Fibroblast of villous mesenchyme (primary cell): ENCODE data around the gene FZD8. TPM values are rescaled to one million over a fixed set of nuclear protein-coding genes. Genes with fewer than 3 reads are reported as not detected.
"Not testable (repeated sequence)": the region's sequence is repeated elsewhere in the genome, so short reads cannot be mapped to it uniquely, and the experiment has no call there.

ENCODE experiments used
- DNase-seq: peaks from one replicate; pipeline ENCODE4 v3.0.0-alpha.2; 2010; ENCODE audit warnings: low read depth
- H3K4me3 ChIP-seq: 2 replicates; pipeline ENCODE4 v1.5.1; 2011; ENCODE audit warnings: low read depth, mild to moderate bottlenecking, low read length
- CTCF ChIP-seq: IDR thresholded peaks from 2 replicates; pipeline ENCODE4 v1.5.1; 2012; ENCODE audit warnings: low read depth, mild to moderate bottlenecking, low read length; ENCODE audit not compliant: insufficient read depth
- total RNA-seq: library from RNA; depleted of rRNA; stranded (reverse); fragments of >200 nt; gene quantifications from 2 replicates; pipeline ENCODE4 v1.2.3, GENCODE V29; 2012

Gene FZD8, protein sequence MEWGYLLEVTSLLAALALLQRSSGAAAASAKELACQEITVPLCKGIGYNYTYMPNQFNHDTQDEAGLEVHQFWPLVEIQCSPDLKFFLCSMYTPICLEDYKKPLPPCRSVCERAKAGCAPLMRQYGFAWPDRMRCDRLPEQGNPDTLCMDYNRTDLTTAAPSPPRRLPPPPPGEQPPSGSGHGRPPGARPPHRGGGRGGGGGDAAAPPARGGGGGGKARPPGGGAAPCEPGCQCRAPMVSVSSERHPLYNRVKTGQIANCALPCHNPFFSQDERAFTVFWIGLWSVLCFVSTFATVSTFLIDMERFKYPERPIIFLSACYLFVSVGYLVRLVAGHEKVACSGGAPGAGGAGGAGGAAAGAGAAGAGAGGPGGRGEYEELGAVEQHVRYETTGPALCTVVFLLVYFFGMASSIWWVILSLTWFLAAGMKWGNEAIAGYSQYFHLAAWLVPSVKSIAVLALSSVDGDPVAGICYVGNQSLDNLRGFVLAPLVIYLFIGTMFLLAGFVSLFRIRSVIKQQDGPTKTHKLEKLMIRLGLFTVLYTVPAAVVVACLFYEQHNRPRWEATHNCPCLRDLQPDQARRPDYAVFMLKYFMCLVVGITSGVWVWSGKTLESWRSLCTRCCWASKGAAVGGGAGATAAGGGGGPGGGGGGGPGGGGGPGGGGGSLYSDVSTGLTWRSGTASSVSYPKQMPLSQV
- 8.7 and 11.2 TPM in 2 replicates for total RNA-seq

- TF ChIP-seq CTCF: no peak
- peak; percentile 93 for DNase-seq
- peak within 1 kb of the TSS; percentile 73 for H3K4me3 ChIP-seq
Observed at GRCh38 chr10:35642035-35642792, at the start of gene FZD8. Gene FZD8 (minus strand): TSS chr10:35642296. CDS start chr10:35641429, 867 bp downstream.

DNA sequence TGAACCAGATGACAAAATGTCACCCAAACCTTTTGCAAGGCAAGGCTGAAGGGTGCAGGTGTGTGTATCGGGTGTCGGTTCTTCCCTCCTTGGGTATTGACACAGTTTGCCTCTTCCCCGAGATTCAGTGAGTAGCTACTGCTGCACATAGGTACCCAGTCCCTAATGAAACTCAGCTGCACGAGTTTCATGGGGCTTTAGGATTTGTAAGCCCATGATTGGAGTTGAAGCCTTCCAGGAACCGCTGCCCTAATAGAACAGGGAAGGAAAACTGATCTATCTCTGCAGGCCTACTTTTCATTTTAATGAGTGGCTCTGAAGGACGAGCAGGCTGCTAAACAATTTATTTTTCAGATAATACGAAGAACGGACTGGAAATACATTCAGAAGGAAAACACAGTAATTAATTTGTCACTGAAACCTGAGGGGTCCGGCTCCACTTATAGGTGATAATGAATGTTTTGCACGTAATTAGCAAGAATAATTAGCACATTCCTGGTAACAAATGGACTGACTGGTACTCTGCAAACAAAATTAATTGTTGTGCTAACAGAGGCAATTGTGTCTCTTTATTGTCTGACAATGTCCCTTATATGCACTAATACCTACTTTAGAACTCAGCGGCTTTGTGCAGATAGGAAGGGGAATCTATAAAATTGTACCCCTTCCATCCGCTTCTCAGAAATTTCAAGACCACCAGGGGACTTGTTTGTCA, 49.6 kb upstream of the FZD8 start:
- no peak for DNase-seq
- H3K4me3 ChIP-seq: no peak overlapping the region
- no peak for TF ChIP-seq CTCF

GRCh38 chr10:35690534-35690933, 48.4 kb upstream of the FZD8 start:
- TF ChIP-seq CTCF: no peak
- H3K4me3 ChIP-seq: no peak overlapping the region
- no peak for DNase-seq

DNA sequence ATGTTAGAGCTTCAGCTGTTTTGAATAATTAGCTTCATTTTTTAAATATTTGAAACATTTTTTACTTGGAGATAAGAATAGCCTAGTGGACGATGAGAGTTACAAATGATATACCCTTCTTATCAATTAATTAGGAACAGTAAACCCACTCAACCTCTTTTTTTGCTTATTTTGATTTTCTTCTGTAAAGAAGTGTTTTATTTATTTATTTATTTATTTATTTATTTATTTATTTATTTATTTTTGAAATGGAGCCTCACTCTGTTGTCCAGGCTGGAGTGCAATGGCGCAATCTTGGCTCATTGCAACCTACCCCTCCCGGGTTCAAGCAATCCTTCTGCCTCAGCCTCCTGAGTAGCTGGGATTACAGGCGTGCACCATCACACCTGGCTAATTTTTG, 43.8 kb upstream of the FZD8 start:
- DNase-seq, H3K4me3 ChIP-seq: not testable (repeated sequence)

- no peak for DNase-seq
- H3K4me3 ChIP-seq: no peak overlapping the region
- no peak for TF ChIP-seq CTCF
Observed at GRCh38 chr10:35685402-35685801, 43.3 kb upstream of the FZD8 start.

- no peak for DNase-seq
- no peak overlapping the region for H3K4me3 ChIP-seq
- no peak for TF ChIP-seq CTCF
Observed at GRCh38 chr10:35684586-35684985, 42.5 kb upstream of the FZD8 start.
